ENCODE results near the gene GALE.
"Not testable (repeated sequence)": the region's sequence is repeated elsewhere in the genome, so short reads cannot be mapped to it uniquely, and the experiment has no call there.

The GALE gene

DNA sequence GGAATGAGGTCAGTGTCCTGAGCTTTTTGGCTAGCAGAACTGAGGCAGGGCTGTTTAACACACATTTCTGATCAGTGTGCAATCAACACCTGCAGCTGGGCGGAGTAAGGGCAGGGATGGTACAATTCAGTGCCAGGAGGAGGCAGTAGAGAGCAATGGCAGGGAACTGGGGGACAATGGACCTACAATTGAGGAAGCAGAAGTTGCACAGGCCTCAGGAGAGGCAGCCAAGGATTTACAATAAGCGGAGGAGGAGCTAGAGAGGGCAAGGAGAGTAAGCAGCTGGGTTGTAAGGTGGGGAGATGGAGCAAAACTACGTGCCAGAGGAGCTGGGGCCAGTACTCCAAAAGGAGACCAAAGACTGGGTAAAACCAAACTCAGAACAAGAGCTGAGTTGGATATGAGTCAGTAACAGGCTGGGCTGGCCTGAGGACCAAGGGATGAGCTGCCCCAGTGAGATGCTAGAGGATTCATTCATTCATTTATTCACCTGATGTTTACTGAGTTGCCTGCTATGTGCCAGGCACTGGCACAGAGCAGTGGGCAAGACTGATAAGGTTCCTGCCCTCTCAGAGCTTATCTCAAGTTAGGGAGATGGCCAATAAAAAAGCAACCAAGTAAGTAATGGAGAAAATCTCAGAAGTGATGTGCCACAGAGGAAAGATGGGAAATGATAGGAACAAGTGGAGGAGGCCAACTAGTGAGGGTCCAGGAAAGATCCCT is 10.4 kb upstream of the GALE start:
- DNase-seq (ENCODE audit: low spot score) (no peak), FAIRE-seq (no peak)

DNA sequence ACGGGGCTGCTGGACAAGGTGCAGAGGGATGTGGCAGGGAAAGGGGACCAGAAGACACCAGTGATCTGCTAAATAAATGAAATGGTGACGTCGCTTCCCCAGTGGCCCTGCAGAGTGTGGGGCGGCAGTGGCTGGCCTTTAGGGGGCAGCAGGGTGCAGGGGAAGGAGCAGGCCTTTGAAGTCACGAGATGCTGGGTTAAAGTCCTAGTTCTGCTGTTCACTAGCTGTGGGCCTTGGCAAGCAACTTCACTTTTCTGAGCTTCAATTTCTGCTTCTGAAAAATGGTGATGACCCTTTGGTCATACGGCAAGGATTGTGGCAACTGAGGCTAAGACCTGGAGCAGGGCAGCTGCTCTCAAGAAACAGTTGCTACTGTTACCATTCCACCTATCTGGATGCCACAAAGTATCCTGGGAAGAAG is 9.2 kb upstream of the GALE start:
- FAIRE-seq (no peak), DNase-seq (ENCODE audit: low spot score) (peak; percentile 58)

DNA sequence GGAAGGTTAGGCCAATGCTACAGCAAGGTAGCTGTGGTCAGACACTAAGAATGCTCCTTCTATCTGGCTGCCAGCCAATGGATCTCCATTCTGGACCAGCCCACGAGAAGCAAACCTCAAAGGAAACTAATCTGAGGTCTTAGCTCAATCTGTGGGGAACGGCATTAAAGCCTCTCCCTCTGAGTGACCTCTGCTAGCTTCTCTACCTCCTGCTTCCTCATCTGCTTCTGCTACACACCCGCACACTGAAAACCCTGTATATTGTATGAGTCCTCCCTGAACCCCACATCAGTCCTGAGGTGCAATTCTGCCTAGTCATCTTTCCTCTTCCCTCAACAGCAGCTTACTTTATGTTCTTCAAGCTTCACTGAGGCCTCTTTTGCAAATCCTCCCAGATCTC is 6.9 kb upstream of the GALE start:
- DNase-seq (ENCODE audit: low spot score), result no peak
- FAIRE-seq, result no peak

DNA sequence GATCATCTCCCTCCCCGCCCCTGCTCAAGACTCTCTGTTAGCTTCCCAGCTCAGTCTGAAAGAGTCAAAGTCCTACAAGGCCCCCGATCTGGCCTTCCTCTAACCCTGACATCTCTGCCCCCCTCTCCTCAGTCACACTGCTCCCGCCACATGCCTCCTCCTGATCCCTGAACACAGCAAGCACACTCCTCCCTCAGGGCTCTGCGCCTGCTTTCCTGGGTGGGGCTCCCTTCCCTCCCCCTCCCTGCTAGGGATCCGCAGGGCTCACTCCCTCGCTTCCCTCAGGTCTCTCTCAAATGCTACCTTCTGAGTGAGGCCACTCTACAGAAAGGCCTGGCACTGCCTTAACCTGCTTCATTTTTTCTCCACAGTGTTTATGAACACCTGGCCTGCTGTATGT is 5.7 kb upstream of the GALE start:
- FAIRE-seq (no peak), DNase-seq (ENCODE audit: low spot score) (no peak)

DNA sequence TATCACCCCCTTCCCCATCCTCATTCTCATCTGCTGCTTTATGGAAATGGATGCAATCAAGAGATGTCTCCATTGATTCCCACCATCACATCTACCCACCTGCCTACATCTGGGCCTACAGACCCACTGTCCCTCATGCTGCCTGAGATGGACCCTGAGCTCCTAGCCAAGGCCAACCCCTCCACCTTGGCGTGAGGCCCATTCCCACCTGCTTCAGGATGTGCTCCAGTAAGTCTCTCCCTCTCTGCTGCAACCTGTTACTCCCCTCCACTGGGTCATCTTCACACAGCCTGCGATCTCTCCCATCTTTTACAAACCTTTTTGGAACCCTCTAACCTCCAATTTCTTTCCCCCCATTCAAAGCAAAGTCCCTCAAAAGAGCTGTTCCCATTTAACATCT is 4.5 kb upstream of the GALE start:
- FAIRE-seq, result no peak

DNA sequence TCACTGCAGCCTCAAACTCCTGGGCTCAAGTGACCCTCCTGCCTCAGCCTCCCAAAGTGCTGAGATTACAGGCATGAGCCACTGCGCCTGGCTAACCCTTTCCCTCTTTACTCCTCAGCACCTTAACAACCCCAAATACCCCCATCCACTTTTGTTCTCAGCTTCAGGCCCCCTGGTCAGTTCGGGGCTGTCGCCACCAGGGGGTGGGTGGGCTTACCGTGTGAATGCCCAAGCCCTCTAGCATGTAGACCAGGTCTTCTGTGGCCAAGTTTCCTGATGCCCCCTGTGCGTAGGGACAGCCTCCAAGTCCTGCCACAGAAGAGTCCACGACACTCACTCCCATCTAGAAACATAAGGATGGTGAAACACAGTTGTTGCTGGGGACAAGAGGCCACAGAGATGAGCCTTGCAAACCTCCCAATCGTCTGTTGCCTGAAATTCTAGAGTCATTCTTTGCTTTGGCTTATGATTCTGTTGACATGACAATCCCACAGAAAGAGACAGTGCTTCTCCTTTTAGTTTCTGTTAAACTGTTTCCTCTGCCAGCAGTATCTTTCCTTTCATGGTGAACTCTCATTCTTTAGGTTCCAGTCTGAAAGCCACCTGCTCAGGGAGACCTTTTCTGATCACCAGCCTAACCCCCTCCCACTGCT is 3.8 kb upstream of the GALE start:
- no peak for FAIRE-seq
- DNase-seq (ENCODE audit: low spot score), result no peak

More for the DNA sequence above, 4.5 kb upstream of the GALE start:
- no peak for DNase-seq (ENCODE audit: low spot score)

DNA sequence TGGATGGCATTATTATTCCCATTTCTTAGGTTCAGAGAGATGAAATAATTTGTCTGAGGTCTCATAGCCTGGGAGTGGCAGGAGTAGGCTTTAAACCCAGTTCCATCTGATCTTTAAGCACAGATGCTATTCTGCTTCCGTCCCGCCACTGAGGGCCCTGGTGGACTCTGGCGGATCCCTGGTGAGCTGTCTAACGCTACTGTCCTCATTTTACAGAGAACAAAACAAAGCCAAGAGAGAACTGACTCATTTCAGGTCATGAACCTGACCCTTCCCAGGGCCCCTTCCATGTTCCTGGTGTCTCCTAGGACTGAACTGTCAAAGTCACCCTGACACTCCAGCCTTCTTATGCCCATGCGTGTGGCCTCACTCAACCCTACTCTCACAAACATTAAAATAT is 3.1 kb upstream of the GALE start:
- DNase-seq (ENCODE audit: low spot score) (no peak), FAIRE-seq (no peak)

DNA sequence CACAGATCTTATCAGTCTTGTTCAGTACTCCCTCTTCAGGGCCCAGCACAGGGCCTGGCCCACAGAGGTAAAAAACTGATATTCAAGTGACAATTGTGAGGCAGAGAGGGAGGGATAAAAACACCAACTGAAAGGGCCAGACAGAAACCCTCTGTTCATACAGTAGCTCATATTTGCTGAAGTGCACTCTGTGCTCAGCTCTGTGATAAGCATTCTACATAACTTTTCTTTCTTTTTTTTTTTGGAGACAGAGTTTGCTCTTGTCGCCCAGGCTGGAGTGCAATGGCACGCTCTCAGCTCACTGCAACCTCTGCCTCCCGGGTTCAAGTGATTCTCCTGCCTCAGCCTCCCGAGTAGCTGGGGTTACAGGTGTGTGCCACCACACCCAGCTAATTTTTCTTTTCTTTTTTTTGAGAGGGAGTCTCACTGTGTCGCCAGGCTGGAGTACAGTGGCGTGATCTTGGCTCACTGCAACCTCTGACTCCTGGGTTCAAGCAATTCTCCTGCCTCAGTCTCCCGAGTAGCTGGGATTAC is 2.3 kb upstream of the GALE start:
- FAIRE-seq; DNase-seq (ENCODE audit: low spot score): not testable (repeated sequence)

DNA sequence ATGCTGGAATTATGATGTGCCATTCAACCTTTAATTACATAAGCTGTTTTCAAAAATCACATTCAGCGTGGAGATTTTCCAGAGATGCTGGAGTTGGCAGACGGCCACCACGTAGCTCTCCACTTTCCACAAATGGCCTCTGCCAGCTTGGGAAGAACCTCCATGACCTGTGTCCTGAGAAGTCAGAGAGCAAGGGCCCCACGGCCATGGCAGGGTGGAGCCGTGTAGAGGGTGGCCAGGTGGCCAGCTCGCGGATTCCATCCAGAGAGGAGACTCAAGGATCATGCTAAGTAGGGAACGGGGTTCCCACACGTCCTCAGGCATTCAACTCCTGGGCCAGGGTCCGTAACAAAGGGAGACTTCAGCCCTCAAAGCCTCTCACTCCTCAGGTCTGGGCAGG is 1.3 kb upstream of the GALE start:
- FAIRE-seq (no peak), DNase-seq (ENCODE audit: low spot score) (no peak)

DNA sequence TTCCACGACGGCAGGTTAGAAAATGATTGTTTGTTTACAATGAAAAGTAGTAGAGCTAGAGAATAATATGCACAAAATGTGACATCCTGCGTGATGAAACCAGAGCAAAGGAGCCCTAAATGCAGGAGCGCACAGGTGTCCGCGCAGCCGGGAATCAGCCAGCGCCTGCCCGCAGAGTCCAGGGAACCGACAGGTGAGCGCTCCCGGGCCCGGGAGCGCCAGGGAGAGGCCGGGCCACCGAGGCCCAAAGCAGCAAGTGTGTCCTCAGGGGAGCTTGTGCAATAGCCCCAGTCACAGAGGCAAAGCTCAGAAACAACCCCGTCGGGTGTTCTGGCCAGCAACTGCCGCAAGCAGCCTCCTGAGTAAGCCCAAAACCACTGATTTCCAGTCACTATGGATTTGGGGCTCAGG is 789 bp upstream of the GALE start:
- DNase-seq (ENCODE audit: low spot score) (no peak), FAIRE-seq (no peak)

DNA sequence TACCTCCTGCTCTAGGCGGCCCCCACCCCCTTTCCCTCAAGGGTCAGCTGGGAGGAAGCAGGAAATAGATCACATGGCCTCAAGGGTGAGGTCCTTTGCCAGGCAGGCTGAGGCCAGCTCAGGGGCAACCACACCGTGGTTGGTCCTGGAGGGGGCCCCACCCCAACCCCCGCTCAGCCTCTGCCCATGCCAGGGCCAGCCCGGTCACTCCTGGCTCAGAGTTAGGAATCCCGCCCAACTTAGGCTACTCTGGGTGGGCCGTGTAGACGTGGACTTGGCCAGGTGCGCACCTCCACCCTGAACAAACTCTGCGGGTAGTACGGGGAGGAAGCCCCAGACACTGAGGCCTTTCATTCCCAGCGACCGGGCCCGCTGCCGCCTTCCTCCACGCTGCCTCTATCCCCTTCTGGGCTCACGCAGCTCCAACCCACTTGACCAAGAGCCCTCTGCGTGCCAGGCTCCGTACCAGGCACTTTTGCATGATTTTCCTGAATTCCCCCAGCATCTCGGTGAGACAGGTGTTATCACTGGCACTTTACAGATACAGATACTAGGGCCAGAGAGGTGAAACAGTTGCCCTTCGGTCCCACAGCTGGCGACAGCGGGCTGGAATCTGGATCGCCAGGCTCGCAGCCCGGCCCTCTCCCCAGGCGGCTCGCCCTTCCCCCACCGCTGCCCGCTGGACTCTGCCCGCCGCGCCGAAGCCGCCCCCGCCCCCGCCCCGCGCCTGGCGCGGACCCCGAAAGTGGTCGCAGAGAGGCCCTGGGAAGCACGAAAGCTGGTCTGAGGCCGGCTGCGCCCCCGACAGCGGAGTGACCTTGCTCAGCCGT is 769 bp downstream of the GALE start:
- DNase-seq (ENCODE audit: low spot score) (peak; percentile 96), FAIRE-seq (peak; percentile 90)

DNA sequence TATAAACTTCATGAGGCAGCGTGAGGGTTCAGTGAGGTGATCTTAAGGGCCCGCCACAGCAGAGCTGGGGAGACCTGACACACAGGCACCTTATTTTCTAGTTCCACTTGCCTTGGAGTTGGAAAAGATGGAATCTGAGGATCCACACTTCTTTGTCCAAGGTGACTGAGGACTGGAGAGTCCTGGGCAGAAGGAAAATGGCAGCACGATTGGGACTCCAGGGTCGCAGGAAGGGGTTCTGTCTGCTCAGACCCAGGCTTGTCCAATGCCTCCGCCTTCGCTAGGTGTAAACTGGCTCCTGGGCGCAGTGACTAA is 1.3 kb downstream of the GALE start:
- DNase-seq (ENCODE audit: low spot score) (no peak), FAIRE-seq (no peak)

DNA sequence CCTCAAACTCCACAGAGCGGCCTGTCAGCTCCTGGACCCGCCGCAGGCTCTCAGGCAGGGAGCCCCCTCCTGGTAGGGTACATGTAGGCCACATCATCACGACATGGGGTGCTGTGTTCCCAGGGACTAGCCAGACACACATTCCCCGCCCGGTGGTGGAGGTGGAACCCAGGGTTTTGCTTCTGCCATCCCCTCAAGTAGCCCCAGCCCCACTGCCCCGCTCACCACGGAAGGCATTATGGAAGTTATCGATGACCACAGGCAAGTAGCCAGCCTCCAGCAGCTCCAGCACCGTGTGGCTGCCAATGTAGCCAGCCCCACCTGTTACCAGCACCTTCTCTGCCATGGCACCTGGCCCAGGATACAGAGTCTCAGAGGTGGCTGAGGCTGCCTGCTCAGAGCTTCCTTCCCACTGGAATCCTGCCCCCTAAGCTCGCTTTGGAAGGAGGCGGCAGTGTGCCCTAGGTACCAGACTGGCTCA is 1.9 kb downstream of the GALE start:
- FAIRE-seq (no peak), DNase-seq (ENCODE audit: low spot score) (no peak)

DNA sequence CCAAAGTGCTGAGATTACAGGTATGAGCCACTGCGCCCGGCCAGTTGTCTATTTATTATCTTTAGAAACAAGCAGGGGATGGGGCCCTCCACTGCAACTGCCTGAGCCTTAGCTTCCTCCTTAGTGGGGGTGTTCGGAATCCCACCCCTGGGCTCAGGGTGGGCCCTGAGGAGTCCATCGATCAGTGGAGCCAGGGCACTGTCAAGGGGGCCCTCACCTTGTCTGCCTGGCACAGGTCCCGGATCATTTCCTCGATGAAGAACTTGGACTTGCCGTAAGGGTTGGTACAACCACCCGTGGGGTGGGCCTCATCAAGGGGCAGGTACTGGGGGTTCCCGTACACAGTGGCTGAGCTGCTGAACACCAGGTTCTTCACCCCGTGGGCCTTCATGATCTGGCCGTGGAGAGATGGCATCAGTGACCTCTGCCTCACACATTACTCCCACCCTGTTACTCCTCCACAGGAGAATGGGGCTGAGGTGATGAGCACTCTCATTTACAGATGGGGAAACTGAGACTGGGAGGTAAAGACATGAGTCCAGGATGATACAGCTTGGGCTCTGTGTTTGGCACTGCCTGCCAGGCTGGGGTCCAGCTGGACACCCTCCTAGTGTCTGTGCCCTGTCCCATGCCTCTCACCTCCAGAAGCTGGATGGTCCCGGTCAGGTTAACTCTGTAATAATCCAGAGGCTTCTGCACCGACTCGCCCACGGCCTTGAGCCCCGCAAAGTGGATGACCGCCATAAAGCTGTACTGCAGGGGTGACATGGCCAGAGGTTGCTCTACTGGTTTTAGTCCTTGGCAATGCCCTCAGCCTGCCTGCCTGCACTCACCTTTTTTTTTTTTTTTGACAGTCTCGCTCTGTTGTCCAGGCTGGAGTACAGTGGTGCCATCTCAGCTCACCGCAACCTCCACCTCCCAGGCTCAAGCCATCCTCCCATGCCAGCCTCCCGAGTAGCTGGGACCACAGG is 2.8 kb downstream of the GALE start:
- no peak for FAIRE-seq
- DNase-seq (ENCODE audit: low spot score), result no peak

DNA sequence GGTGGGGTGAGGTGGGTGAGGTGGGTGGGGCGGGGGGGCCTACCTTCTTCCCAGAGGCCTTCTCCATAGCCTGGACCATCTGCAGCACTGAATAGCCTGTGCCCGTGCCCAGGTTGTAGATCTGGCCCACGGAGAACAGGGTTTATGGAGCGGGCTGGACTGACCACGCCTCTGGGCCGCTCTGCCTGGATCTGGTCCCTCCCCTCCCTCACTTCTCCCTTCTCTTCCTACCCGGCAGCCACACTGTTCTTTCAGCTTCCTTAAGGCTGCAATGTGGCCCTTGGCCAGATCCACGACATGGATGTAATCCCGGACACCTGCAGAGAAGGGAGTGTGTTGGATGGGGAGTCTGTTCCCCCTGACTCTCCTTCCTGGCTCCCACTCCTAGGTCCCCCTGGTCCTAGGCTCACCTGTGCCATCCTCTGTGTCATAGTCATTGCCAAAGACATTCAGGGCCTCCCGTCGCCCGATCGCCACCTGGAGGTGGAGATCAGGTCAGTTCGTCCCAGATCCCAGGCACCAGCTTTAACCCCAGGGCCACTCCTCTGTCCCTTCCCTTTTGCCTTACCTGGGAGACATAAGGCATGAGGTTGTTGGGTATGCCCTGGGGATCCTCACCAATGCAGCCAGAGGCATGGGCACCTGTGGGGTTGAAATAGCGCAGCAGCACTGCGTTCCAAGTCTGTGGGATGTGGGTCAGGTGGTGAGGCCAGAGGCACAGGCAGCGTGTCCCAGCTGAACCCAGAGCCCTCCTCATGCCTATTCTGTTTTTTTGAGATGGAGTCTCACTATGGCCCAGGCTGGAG is 3.9 kb downstream of the GALE start:
- DNase-seq (ENCODE audit: low spot score) (no peak), FAIRE-seq (no peak)

DNA sequence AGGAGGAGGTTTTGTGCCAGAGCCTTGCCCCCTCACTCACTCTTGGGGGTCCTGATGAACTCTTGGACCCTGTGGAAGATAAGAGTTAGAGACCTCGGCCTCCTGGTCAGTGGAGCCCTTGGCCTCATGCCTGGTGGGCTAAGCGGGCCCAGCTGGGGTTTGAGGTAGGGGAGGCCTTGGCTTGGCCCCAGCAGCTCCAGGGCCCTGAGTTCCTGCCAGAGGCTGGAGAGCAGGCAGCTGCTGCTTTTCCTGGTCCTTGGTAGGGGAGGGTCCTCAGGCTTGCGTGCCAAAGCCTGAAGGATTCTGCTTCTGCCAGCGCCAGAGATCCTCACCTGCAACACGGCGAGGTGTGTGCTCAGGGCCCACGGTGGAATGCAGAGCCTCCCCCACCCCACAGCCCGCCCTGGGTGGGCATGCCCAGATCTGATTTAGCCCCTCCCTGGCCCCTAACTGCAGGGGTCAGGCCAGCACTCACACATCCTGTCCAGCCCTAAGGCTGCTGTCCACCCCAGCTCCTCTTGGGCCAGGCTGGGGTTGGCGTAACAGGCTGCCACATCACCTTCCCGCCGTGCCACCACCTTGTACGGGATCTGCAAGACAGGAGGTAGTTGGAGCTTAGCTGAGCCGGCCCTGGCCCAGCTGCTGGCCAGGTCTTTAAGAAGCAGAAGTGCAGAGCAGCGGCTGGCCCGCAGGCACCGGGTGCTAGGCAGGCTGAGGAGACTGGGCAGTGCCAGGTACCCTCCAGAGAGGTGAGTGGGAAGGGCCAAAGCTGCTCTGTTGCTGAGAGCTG is 4.7 kb downstream of the GALE start:
- no peak for FAIRE-seq

DNA sequence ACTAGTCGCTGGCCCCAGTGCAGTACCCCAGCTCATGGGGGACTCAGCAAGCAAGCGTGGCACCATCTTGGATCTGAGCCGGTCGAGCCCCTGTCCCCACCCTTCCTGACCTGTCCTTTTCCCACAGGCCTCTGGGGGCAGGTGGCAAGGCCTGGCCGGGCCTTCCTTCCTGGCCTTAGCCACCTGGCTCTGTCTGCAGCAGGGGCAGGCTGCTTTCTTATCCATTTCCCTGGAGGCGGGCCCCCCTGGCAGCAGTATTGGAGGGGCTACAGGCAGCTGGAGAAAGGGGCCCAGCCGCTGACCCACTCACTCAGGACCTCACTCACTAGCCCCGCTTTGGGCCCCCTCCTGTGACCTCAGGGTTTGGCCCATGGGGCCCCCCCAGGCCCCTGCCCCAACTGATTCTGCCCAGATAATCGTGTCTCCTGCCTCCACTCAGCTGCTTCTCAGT is 5.8 kb downstream of the GALE start:
- not testable (repeated sequence) for FAIRE-seq; DNase-seq (ENCODE audit: low spot score)

More for the DNA sequence above, 4.7 kb downstream of the GALE start:
- no peak for DNase-seq (ENCODE audit: low spot score)

DNA sequence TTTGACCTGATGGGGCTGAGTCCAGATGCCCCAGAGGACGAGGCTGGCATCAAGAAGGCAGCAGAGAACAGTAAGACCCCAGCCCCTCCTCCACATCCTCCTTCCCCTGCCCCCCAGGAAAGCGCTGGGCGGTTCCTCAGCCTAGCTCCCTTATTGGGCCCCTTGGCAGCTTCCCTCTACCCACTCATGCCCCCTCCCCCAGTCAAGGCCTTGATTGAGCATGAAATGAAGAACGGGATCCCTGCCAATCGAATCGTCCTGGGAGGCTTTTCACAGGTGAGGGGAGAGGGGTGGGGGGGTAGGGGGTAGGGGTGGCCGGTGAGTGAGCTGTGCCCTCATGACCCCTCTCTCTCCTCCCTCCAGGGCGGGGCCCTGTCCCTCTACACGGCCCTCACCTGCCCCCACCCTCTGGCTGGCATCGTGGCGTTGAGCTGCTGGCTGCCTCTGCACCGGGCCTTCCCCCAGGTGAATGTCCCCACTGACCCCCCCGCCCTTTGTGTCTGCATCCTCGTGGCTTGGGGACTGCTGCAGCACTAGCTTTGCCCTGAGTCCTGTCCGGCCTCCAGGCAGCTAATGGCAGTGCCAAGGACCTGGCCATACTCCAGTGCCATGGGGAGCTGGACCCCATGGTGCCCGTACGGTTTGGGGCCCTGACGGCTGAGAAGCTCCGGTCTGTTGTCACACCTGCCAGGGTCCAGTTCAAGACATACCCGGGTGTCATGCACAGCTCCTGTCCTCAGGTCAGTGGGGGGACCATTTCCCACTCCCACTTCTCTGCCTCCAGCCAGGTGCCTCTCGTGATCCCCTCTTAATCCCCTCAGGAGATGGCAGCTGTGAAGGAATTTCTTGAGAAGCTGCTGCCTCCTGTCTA is 6.5 kb downstream of the GALE start:
- DNase-seq (ENCODE audit: low spot score), result no peak
- FAIRE-seq, result no peak
